Loucy (cell line): ENCODE results near the gene HIF1A.
"Not testable (repeated sequence)": the region's sequence is repeated elsewhere in the genome, so short reads cannot be mapped to it uniquely, and the experiment has no call there.

Experiments
- H2AFZ ChIP-seq: fragments of 200-600 bp; sonication (generic); 2 replicates; pipeline ENCODE4 v1.6.0; 2016; ENCODE audit warnings: antibody characterized with exemption, mild to moderate bottlenecking, low read length, moderate library complexity
- H3F3A ChIP-seq: fragments of 200-600 bp; 2 replicates; pipeline ENCODE4 v1.6.0; 2016; ENCODE audit warnings: antibody characterized with exemption, low read depth, mild to moderate bottlenecking
- H3K27me3 ChIP-seq: fragments of 200-600 bp; sonication (generic); 2 replicates; pipeline ENCODE4 v1.6.1; 2014; ENCODE audit warnings: low read length, mild to moderate bottlenecking; ENCODE audit not compliant: insufficient read depth, poor library complexity, severe bottlenecking
- H3K36me3 ChIP-seq: fragments of 200-600 bp; sonication (generic); 2 replicates; pipeline ENCODE4 v1.6.1; 2016; ENCODE audit warnings: low read length; ENCODE audit not compliant: insufficient read depth
- H3K4me1 ChIP-seq: fragments of 200-600 bp; sonication (generic); 2 replicates; pipeline ENCODE4 v1.5.1; 2014; ENCODE audit warnings: low read length, mild to moderate bottlenecking; ENCODE audit not compliant: insufficient read depth, poor library complexity, severe bottlenecking
- H3K4me2 ChIP-seq: fragments of 200-600 bp; sonication (generic); 2 replicates; pipeline ENCODE4 v1.6.0; 2014; ENCODE audit warnings: antibody characterized with exemption, low read length, low read depth, mild to moderate bottlenecking; ENCODE audit not compliant: poor library complexity, severe bottlenecking
- H3K4me3 ChIP-seq: fragments of 200-600 bp; sonication (generic); 2 replicates; pipeline ENCODE4 v1.5.1; 2014; ENCODE audit warnings: low read length, mild to moderate bottlenecking, mixed read lengths; ENCODE audit not compliant: poor library complexity, severe bottlenecking
- H3K79me2 ChIP-seq: fragments of 200-600 bp; sonication (generic); 2 replicates; pipeline ENCODE4 v1.6.1; 2014; ENCODE audit warnings: low read length; ENCODE audit not compliant: insufficient read depth
- H3K9ac ChIP-seq: fragments of 200-600 bp; sonication (generic); 2 replicates; pipeline ENCODE4 v1.6.0; 2014; ENCODE audit warnings: mild to moderate bottlenecking, low read depth, low read length, moderate library complexity; ENCODE audit not compliant: poor library complexity, severe bottlenecking
- H3K9me2 ChIP-seq: fragments of 200-600 bp; sonication (generic); replicated peaks from 2 replicates; pipeline ENCODE4 v1.6.1; 2016; ENCODE audit warnings: low read depth, low read length, mixed read lengths
- H3K9me3 ChIP-seq: fragments of 200-600 bp; sonication (generic); 2 replicates; pipeline ENCODE4 v1.6.1; 2014; ENCODE audit warnings: mild to moderate bottlenecking, antibody characterized with exemption, low read length, low read depth; ENCODE audit not compliant: insufficient read depth
- H4K20me1 ChIP-seq: fragments of 200-600 bp; sonication (generic); 2 replicates; pipeline ENCODE4 v1.6.0; 2014; ENCODE audit warnings: antibody characterized with exemption, low read length, mild to moderate bottlenecking; ENCODE audit not compliant: insufficient read depth, poor library complexity, severe bottlenecking
- EZH2phosphoT487 ChIP-seq: fragments of 200-600 bp; IDR thresholded peaks from 2 replicates; pipeline ENCODE4 v1.6.1; 2018; ENCODE audit warnings: antibody characterized with exemption, mild to moderate bottlenecking, moderate library complexity, borderline replicate concordance
- TF ChIP-seq, protein P1 (sequence below): fragments of 200-600 bp; sonication (generic); conservative IDR thresholded peaks from 2 replicates; pipeline ENCODE4 v1.5.1; 2014; ENCODE audit warnings: mild to moderate bottlenecking, antibody characterized with exemption, low read length

HIF1A gene

DNA sequence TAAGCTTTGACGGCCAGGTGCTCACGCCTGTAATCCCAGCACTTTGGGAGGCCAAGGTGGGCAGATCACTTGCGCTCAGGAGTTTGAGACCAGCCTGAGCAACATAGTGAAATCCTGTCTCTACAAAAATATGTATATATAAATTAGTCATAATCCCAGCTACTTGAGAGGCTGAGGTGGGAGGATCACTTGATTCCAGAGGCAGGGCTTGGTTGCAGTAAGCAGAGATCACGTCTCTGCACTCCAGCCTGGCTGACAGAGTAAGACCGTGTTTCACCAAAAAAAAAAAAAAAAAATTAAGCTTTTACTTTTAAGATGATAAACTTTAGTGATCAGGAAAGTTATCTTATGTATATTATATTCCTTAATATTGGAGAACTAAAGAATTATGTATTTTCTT is 48.9 kb downstream of the HIF1A start:
- H4K20me1 ChIP-seq = peaks cover 41% of the 10 kb centered on the region

DNA sequence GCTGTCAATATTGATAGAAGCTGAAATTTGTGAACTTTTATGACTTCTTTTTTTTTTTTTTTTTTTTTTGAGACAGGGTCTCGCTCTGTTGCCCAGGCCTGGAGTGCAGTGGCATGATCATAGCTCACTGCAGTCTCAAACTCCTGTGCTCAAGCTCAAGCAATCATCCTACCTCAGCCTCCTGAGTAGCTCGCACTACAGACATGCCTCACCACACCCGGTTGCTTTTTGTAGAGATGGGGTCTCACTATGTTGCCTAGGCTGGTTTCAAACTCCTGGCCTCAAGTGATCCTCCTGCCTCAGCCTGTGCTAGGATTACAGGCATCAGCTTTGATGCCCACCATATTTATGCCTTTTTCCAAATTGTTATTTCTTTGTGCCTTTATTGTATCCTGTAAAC is 51.0 kb downstream of the HIF1A start:
- H3K4me1 ChIP-seq = peaks cover 22% of the 10 kb centered on the region
- H3K27me3 ChIP-seq, H3K9me2 ChIP-seq, H2AFZ ChIP-seq, H3K9me3 ChIP-seq, H3F3A ChIP-seq: not testable (repeated sequence)
- peak overlapping the region; percentile 78 for H3K9ac ChIP-seq
- H3K4me3 ChIP-seq = peak overlapping the region; percentile 93
- peaks cover 70% of the 10 kb centered on the region for H3K36me3 ChIP-seq
- peak overlapping the region; percentile 90 for H3K4me2 ChIP-seq
- H3K79me2 ChIP-seq = peaks cover 90% of the 10 kb centered on the region; the same call in 1 of the 2 replicates
- peaks cover 31% of the 10 kb centered on the region for H4K20me1 ChIP-seq

More for the DNA sequence above, 48.9 kb downstream of the HIF1A start:
- H3K4me3 ChIP-seq = no peak overlapping the region
- H3K4me1 ChIP-seq = peaks cover 13% of the 10 kb centered on the region
- H3K4me2 ChIP-seq = no peak overlapping the region
- no peaks in the 10 kb centered on the region for H3K27me3 ChIP-seq
- H3F3A ChIP-seq = peaks cover 4% of the 10 kb centered on the region; the same call in 1 of the 2 replicates
- peaks cover 88% of the 10 kb centered on the region for H3K36me3 ChIP-seq
- TF ChIP-seq EZH2phosphoT487 = no peak
- TF ChIP-seq, protein P1, sequence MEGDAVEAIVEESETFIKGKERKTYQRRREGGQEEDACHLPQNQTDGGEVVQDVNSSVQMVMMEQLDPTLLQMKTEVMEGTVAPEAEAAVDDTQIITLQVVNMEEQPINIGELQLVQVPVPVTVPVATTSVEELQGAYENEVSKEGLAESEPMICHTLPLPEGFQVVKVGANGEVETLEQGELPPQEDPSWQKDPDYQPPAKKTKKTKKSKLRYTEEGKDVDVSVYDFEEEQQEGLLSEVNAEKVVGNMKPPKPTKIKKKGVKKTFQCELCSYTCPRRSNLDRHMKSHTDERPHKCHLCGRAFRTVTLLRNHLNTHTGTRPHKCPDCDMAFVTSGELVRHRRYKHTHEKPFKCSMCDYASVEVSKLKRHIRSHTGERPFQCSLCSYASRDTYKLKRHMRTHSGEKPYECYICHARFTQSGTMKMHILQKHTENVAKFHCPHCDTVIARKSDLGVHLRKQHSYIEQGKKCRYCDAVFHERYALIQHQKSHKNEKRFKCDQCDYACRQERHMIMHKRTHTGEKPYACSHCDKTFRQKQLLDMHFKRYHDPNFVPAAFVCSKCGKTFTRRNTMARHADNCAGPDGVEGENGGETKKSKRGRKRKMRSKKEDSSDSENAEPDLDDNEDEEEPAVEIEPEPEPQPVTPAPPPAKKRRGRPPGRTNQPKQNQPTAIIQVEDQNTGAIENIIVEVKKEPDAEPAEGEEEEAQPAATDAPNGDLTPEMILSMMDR = no peak
- H3K79me2 ChIP-seq = peaks cover 82% of the 10 kb centered on the region; the same call in 1 of the 2 replicates
- H3K9me2 ChIP-seq = no peaks in the 10 kb centered on the region
- no peak overlapping the region for H2AFZ ChIP-seq
- H3K9me3 ChIP-seq = no peaks in the 10 kb centered on the region
- H3K9ac ChIP-seq = no peak overlapping the region

DNA sequence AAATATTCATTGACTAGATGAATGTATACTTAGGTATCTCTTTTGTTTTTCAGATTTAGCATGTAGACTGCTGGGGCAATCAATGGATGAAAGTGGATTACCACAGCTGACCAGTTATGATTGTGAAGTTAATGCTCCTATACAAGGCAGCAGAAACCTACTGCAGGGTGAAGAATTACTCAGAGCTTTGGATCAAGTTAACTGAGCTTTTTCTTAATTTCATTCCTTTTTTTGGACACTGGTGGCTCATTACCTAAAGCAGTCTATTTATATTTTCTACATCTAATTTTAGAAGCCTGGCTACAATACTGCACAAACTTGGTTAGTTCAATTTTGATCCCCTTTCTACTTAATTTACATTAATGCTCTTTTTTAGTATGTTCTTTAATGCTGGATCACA is 51.6 kb downstream of the HIF1A start:
- Histone ChIP-seq H3K9me3 (no peaks in the 10 kb centered on the region), H3K36me3 (peaks cover 65% of the 10 kb centered on the region), H3K79me2 (peaks cover 88% of the 10 kb centered on the region; the same call in 1 of the 2 replicates), H4K20me1 (peaks cover 31% of the 10 kb centered on the region), H3K4me1 (peaks cover 26% of the 10 kb centered on the region), H3K27me3 (no peaks in the 10 kb centered on the region), H3K4me2 (peak overlapping the region; percentile 90), H3F3A (peaks cover 4% of the 10 kb centered on the region; the same call in 1 of the 2 replicates), H3K9me2 (no peaks in the 10 kb centered on the region), H3K4me3 (peak overlapping the region; percentile 93), H2AFZ (no peak overlapping the region), H3K9ac (peak overlapping the region; percentile 78)
- TF ChIP-seq, protein P1 = no peak
- TF ChIP-seq EZH2phosphoT487 = no peak

DNA sequence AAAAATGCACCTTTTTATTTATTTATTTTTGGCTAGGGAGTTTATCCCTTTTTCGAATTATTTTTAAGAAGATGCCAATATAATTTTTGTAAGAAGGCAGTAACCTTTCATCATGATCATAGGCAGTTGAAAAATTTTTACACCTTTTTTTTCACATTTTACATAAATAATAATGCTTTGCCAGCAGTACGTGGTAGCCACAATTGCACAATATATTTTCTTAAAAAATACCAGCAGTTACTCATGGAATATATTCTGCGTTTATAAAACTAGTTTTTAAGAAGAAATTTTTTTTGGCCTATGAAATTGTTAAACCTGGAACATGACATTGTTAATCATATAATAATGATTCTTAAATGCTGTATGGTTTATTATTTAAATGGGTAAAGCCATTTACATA is 52.0 kb downstream of the HIF1A start:
- H3K4me1 ChIP-seq = peaks cover 28% of the 10 kb centered on the region
- H3K79me2 ChIP-seq = peaks cover 84% of the 10 kb centered on the region; the same call in 1 of the 2 replicates
- no peak for TF ChIP-seq EZH2phosphoT487
- TF ChIP-seq, protein P1 = no peak
- H3K4me3 ChIP-seq = peak overlapping the region; percentile 93
- peaks cover 60% of the 10 kb centered on the region for H3K36me3 ChIP-seq
- H3K27me3 ChIP-seq = no peaks in the 10 kb centered on the region
- H3K4me2 ChIP-seq = peak overlapping the region; percentile 90
- H3K9ac ChIP-seq = peak overlapping the region; percentile 78
- H4K20me1 ChIP-seq = peaks cover 31% of the 10 kb centered on the region
- H3K9me2 ChIP-seq = no peaks in the 10 kb centered on the region
- H2AFZ ChIP-seq = no peak overlapping the region
- H3F3A ChIP-seq = peaks cover 4% of the 10 kb centered on the region; the same call in 1 of the 2 replicates
- no peaks in the 10 kb centered on the region for H3K9me3 ChIP-seq
